HG02884 (cell line): Measurements from ENCODE around the gene ATM.
"Not testable (repeated sequence)": the region's sequence is repeated elsewhere in the genome, so short reads cannot be mapped to it uniquely, and the experiment has no call there.

Experiments
- ATAC-seq: cut with Tn5 transposase; IDR thresholded peaks from one replicate; pipeline ENCODE4 v1.9.1; 2021; ENCODE audit warnings: mild to moderate bottlenecking, moderate library complexity; ENCODE audit not compliant: unreplicated experiment

ATM gene

GRCh38 chr11:108370315-108370714 lies 147.4 kb downstream of the ATM start:
- no peak for ATAC-seq

GRCh38 chr11:108370990-108371389 lies 148.1 kb downstream of the ATM start:
- no peak for ATAC-seq

GRCh38 chr11:108373505-108373904 lies 150.6 kb downstream of the ATM start:
- ATAC-seq, result not testable (repeated sequence)

GRCh38 chr11:108388576-108388975 lies 165.7 kb downstream of the ATM start:
- ATAC-seq, result no peak

- ATAC-seq, result no peak
Observed at GRCh38 chr11:108392353-108392752, 169.5 kb downstream of the ATM start.

GRCh38 chr11:108393046-108393445 lies 170.2 kb downstream of the ATM start:
- ATAC-seq, result no peak

GRCh38 chr11:108394744-108395284 lies 171.9 kb downstream of the ATM start:
- no peak for ATAC-seq

- not testable (repeated sequence) for ATAC-seq
Observed at GRCh38 chr11:108396672-108397071, 173.8 kb downstream of the ATM start.

- ATAC-seq, result no peak
Observed at GRCh38 chr11:108398439-108398838, 175.6 kb downstream of the ATM start.

- no peak for ATAC-seq
Observed at GRCh38 chr11:108402241-108402640, 179.4 kb downstream of the ATM start.

GRCh38 chr11:108403052-108403451 lies 180.2 kb downstream of the ATM start:
- ATAC-seq, result no peak

- no peak for ATAC-seq
Observed at GRCh38 chr11:108405706-108406105, 182.8 kb downstream of the ATM start.

- no peak for ATAC-seq
Observed at GRCh38 chr11:108414958-108415357, 192.1 kb downstream of the ATM start.

GRCh38 chr11:108417551-108417950 lies 194.7 kb downstream of the ATM start:
- ATAC-seq, result not testable (repeated sequence)
